Transverse colon (tissue), 4 donors: ENCODE results near the gene LRP5. TPM values are rescaled to one million over a fixed set of nuclear protein-coding genes. Genes with fewer than 3 reads are reported as not detected.

ENCODE experiments used
- DNase-seq: peaks from one replicate; pipeline ENCODE4 v3.0.0-alpha.2; 2019
- H3K27ac ChIP-seq, 4 donors: fragments of 200-600 bp; sonication (generic); 2 replicates each; pipeline ENCODE4 v1.5.1; 2016 to 2018; ENCODE audit warnings: inconsistent platforms in 4 of 4
- H3K27me3 ChIP-seq: fragments of 200-600 bp; sonication (generic); 2 replicates; pipeline ENCODE4 v1.5.1; 2017; ENCODE audit warnings: inconsistent platforms
- H3K36me3 ChIP-seq, 4 donors: fragments of 200-600 bp; sonication (generic); 2 replicates each; pipeline ENCODE4 v1.5.1; 2017 to 2019; ENCODE audit warnings: inconsistent platforms in 4 of 4
- H3K4me1 ChIP-seq, 4 donors: fragments of 200-600 bp; sonication (generic); 2 replicates each; pipeline ENCODE4 v1.5.1; 2017 to 2020; ENCODE audit warnings: inconsistent platforms in 4 of 4
- H3K4me3 ChIP-seq, 4 donors: fragments of 200-600 bp; sonication (generic); 1 replicate in 1 of 4; 2 replicates in 3 of 4; pipeline versions ENCODE4 v1.5.1 to v1.6.1; 2017 to 2019; ENCODE audit warnings: inconsistent platforms in 4 of 4
- H3K9me3 ChIP-seq, 2 donors: fragments of 200-600 bp; sonication (generic); 2 replicates each; pipeline ENCODE4 v1.5.1; 2017 to 2019; ENCODE audit warnings: inconsistent platforms in 2 of 2
- CTCF ChIP-seq, 5 experiments: fragments of 200-600 bp in 3 of 5; fragments of 450-650 bp in 2 of 5; sonication (generic) in 3 of 5; IDR thresholded peaks; 1 replicate in 2 of 5; 2 replicates in 3 of 5; pipeline ENCODE4 v1.5.1; 2016 to 2017; ENCODE audit warnings: antibody characterized with exemption in 5 of 5, inconsistent platforms in 3 of 5, mild to moderate bottlenecking in 2 of 5, moderate library complexity in 1 of 5
- EP300 ChIP-seq: sonication (generic); formaldehyde crosslinking; IDR thresholded peaks from one replicate; pipeline ENCODE4 v1.6.1; 2017; ENCODE audit warnings: antibody characterized with exemption, low read depth
- POLR2A ChIP-seq: fragments of 450-650 bp; IDR thresholded peaks from one replicate; pipeline ENCODE4 v1.6.1; 2016; ENCODE audit warnings: antibody characterized with exemption, mild to moderate bottlenecking, moderate library complexity
- POLR2AphosphoS5 ChIP-seq, 3 donors: sonication (generic); formaldehyde crosslinking; IDR thresholded peaks; one replicate each; pipeline ENCODE4 v1.6.1; 2016; ENCODE audit warnings: antibody characterized with exemption in 3 of 3
- whole genome bisulfite sequencing, 2 donors: methylation state at CpG; one replicate each; pipeline ENCODE4 v1.1.5; 2018; ENCODE audit warnings: low coverage in 1 of 2; 5-methylcytosine and 5-hydroxymethylcytosine counted together
- in situ Hi-C, 4 donors: fragments of 200-750 bp; cut with MboI; loops; one replicate each; pipeline versions ENCODE4 v1.15.0 to v1.15.1; 2017; ENCODE audit warnings: low sequenced_read_pairs in 3 of 4, low pct_ligation_motif_present in 1 of 4, low pct_unique_long_range_greater_than_20kb in 1 of 4
- intact Hi-C: fragments of 100-400 bp; cut with DNase I; formaldehyde crosslinking; loops from one replicate; pipeline ENCODE4 v1.15.1; 2023; ENCODE audit warnings: low total_unique reads
- total RNA-seq, 4 donors: library from RNA; depleted of rRNA; stranded (reverse); fragments of >200 nt; gene quantifications; one replicate each; pipeline ENCODE4 v1.1.0, GENCODE V29; 2016

The LRP5 gene
- total RNA-seq, 4 donors from 2014 or later, result 72.6 to 138 (median 82.3) TPM

GRCh38 chr11:68413591-68413999 is 101.2 kb downstream of the LRP5 start:
- Histone ChIP-seq H3K36me3 (peaks cover 0 to 22% (median 4%) of the 10 kb centered on the region in 4 donors), H3K27me3 (no peaks in the 10 kb centered on the region), H3K4me1 (peaks cover 0 to 13% (median 9%) of the 10 kb centered on the region in 4 donors), H3K9me3 (no peaks in the 10 kb centered on the region), H3K27ac (peak overlapping the region in 1 of 4 donors; percentile 17), H3K4me3 (no peak overlapping the region)
- TF ChIP-seq CTCF (IDR thresholded peaks at IDR 0.05) (no peak), POLR2A (no peak), EP300 (no peak), POLR2AphosphoS5 (IDR thresholded peaks at IDR 0.05) (no peak)
- WGBS, 2 donors, result 95% methylated on average over 27 of the region's 27 CpGs; no CpG with 5 or more reads in 1 of the 2 donors
- in situ Hi-C loops, result no loop called here
- intact Hi-C loops, result no loop called here
- DNase-seq, result no peak

GRCh38 chr11:68414496-68415221 is 102.3 kb downstream of the LRP5 start:
- H3K9me3 ChIP-seq, result no peaks in the 10 kb centered on the region
- H3K4me1 ChIP-seq, result peaks cover 0 to 13% (median 8%) of the 10 kb centered on the region in 4 donors
- 81% methylated on average over 15 of the region's 19 CpGs; no CpG with 5 or more reads in 1 of the 2 donors for WGBS, 2 donors
- no peak overlapping the region for H3K4me3 ChIP-seq
- TF ChIP-seq POLR2AphosphoS5 (IDR thresholded peaks at IDR 0.05) (no peak), CTCF (IDR thresholded peaks at IDR 0.05) (no peak), EP300 (no peak), POLR2A (no peak)
- H3K27me3 ChIP-seq, result no peaks in the 10 kb centered on the region
- H3K36me3 ChIP-seq, result peaks cover 0 to 22% (median 8%) of the 10 kb centered on the region in 4 donors
- DNase-seq, result no peak
- intact Hi-C loops (loop anchor here (5.0 kb wide), 1 partner anchor 1938 kb away; no protein-coding TSS in a partner anchor), in situ Hi-C loops (no loop called here)
- H3K27ac ChIP-seq, result no peak overlapping the region

GRCh38 chr11:68416070-68416578 is 103.7 kb downstream of the LRP5 start:
- peaks cover 0 to 22% (median 8%) of the 10 kb centered on the region in 4 donors for H3K36me3 ChIP-seq
- in situ Hi-C loops (no loop called here), intact Hi-C loops (loop anchor here (5.0 kb wide), 1 partner anchor 1936 kb away; no protein-coding TSS in a partner anchor)
- no peak overlapping the region for H3K4me3 ChIP-seq
- no peak for TF ChIP-seq POLR2A
- TF ChIP-seq POLR2AphosphoS5 (IDR thresholded peaks at IDR 0.05), result no peak
- TF ChIP-seq CTCF (IDR thresholded peaks at IDR 0.05), result no peak
- no peak for TF ChIP-seq EP300
- H3K27me3 ChIP-seq, result no peaks in the 10 kb centered on the region
- H3K27ac ChIP-seq, result no peak overlapping the region
- no peaks in the 10 kb centered on the region for H3K9me3 ChIP-seq
- no peak for DNase-seq
- peaks cover 0 to 11% (median 7%) of the 10 kb centered on the region in 4 donors for H3K4me1 ChIP-seq
- 93 to 100% methylated on average over 2 to 22 of the region's 22 CpGs for WGBS, 2 donors

- intact Hi-C loops (loop anchor here (5.0 kb wide), 1 partner anchor 1934 kb away; no protein-coding TSS in a partner anchor), in situ Hi-C loops (no loop called here)
- Histone ChIP-seq H3K4me1 (no peaks in the 10 kb centered on the region), H3K4me3 (no peak overlapping the region), H3K27me3 (no peaks in the 10 kb centered on the region), H3K27ac (no peak overlapping the region), H3K36me3 (peaks cover 0 to 20% (median 8%) of the 10 kb centered on the region in 4 donors), H3K9me3 (no peaks in the 10 kb centered on the region)
- TF ChIP-seq EP300, result no peak
- no peak for TF ChIP-seq POLR2AphosphoS5 (IDR thresholded peaks at IDR 0.05)
- WGBS, 2 donors, result 82% methylated on average over 6 of the region's 6 CpGs; no CpG with 5 or more reads in 1 of the 2 donors
- DNase-seq, result no peak
Measured at GRCh38 chr11:68418648-68419047, 106.3 kb downstream of the LRP5 start.
